Iris pigment epithelial cell (primary cell): ENCODE measurements around the gene TMEM225B.
"Not testable (repeated sequence)": the region's sequence is repeated elsewhere in the genome, so short reads cannot be mapped to it uniquely, and the experiment has no call there.

ENCODE experiments used
- DNase-seq: peaks from one replicate; pipeline ENCODE4 v3.0.0-alpha.2; 2011; ENCODE audit warnings: low read depth

TMEM225B gene

DNA sequence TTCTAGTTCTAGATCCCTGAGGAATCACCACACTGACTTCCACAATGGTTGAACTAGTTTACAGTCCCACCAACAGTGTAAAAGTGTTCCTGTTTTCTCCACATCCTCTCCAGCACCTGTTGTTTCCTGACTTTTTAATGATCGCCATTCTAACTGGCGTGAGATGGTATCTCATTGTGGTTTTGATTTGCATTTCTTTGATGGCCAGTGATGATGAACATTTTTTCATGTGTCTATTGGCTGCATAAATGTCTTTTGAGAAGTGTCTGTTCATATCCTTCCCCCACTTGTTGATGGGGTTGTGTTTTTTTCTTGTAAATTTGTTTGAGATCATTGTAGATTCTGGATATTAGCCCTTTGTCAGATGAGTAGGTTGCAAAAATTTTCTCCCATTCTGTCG lies 56.6 kb downstream of the TMEM225B start:
- not testable (repeated sequence) for DNase-seq

- DNase-seq, result not testable (repeated sequence)
These were observed 59.8 kb downstream of the TMEM225B start for GRCh38 chr7:99657879-99658278.
